Vagina (tissue), 2 donors: ENCODE results near the gene LOXL4.

Source experiments
- CTCF ChIP-seq, 3 experiments: fragments of 450-650 bp in 2 of 3; fragments of 200-600 bp in 1 of 3; sonication (generic) in 1 of 3; IDR thresholded peaks; one replicate each; pipeline ENCODE4 v1.5.1; 2017 to 2019; ENCODE audit warnings: antibody characterized with exemption in 3 of 3, mild to moderate bottlenecking in 2 of 3, moderate library complexity in 2 of 3
- POLR2A ChIP-seq, 2 donors: fragments of 450-650 bp; IDR thresholded peaks; one replicate each; pipeline ENCODE4 v1.6.1; 2017; ENCODE audit warnings: antibody characterized with exemption in 2 of 2, mild to moderate bottlenecking in 2 of 2, moderate library complexity in 2 of 2
- POLR2AphosphoS5 ChIP-seq, 2 donors: sonication (generic); formaldehyde crosslinking; IDR thresholded peaks; one replicate each; pipeline ENCODE4 v1.9.0; 2017; ENCODE audit warnings: antibody characterized with exemption in 2 of 2, mild to moderate bottlenecking in 2 of 2, low read depth in 1 of 2; ENCODE audit not compliant: insufficient read depth in 1 of 2

- TF ChIP-seq CTCF (IDR thresholded peaks at IDR 0.05) (no peak), POLR2AphosphoS5 (IDR thresholded peaks at IDR 0.05; ENCODE audit: insufficient read depth in 1 of 2, low read depth in 1 of 2) (no peak), POLR2A (IDR thresholded peaks at IDR 0.05) (no peak)
Observed at GRCh38 chr10:98266647-98267046, 1.3 kb downstream of the LOXL4 start.
